Measurements from ENCODE around the gene SLC12A7. TPM values are rescaled to one million over a fixed set of nuclear protein-coding genes. Genes with fewer than 3 reads are reported as not detected.

The SLC12A7 gene
- total RNA-seq, 2 experiments from 2014 or later = 32.6 to 34.2 TPM

DNA sequence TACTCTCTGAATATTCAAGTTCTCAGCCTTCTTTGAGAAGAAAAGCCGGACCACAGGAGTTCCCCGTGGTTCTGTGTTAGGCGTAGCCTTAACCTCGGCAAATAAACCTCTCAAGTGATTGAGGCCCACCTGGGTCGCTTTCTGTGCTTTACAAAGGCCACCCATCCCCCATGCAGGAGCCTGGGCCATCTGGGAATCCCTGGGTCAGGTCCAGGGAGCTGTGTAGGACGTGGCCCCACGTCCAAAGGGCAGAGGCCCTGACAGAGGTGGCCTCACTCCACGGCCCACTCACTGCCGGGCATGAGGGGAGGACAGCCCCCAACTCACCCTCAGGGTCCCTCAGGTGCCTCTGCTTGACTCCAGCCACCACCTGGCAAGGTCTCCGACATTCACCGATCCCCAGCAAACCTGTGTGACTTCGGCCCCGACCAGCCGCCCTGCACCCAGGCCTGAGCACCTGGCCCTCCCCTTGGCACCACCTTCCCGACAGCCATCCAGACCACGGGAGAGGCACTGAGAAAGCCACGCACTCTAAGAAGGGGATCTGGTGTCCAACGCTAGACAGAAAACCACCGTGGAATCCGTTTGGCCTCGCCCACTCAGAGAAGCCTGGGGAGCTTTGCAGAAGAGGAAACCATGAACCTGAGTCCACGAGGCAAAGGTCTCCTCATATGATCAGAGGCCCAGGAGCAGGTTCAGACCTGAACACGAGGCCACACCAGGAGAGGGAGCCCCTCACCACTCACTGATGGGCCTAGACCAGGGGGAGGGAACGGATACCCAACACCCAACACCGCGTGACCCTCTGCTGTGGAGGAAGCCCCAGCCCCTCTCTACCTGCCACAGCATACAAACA is 4.5 kb downstream of the SLC12A7 start:
- no peaks in the 10 kb centered on the region for H3K9me3 Mint-ChIP-seq
- peak overlapping the region; percentile 61 for H3K27ac Mint-ChIP-seq
- no peak overlapping the region for H3K4me3 Mint-ChIP-seq
- DNase-seq = no peak
- ChIA-PET CTCF (no interaction called here), POLR2A (no interaction called here)
- peaks cover 4% of the 10 kb centered on the region for H3K36me3 Mint-ChIP-seq (ENCODE audit: low read depth)
- peaks cover 1% of the 10 kb centered on the region for H3K27me3 Mint-ChIP-seq
- peaks cover 61% of the 10 kb centered on the region for H3K4me1 Mint-ChIP-seq

DNA sequence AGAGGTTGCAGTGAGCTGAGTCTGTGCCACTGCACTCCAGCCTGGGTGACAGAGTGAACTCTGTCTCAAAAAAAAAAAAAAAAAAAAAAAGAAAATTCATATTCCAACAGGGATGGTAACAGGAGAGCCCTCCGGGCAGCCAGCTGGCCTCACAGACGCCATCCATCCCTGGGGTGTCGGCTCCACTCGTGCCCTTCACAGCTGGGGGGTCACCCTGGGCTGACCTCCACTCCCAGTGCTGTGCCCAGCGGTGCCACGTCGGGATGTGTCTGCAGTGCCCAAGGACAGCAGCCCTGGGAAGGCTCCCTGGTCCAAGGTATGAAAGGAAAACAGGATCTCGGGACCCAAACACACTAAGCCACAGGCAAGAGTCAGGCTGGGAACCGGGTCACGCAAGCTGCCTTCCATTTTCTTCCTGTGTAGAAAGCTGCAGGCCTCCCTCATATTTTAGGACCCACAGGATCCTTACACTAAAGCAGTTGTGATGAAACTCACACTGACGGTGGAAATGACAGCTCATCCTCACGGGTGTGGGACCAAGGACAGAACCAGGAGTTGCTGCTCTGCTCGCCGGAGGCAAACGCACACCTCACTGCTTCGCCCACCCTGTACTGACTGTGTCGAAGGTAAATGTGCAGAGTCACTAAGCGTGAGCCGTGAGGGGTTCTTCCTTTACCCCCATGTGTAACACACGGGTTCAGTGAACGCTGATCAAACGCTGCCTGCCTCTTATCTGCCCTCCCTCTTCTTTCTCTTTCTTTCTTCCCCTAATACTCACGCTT is 5.3 kb downstream of the SLC12A7 start:
- ChIA-PET CTCF (interaction anchor here (1.5 kb wide), 1 partner anchor 34 kb away, joined by 10 read pairs; no protein-coding TSS in a partner anchor), POLR2A (interaction anchor here (0.6 to 1.5 kb wide), 5 partner anchors 12 to 563 kb away, joined by 3 to 6 read pairs (median 4); no protein-coding TSS in a partner anchor)
- H3K36me3 Mint-ChIP-seq (ENCODE audit: low read depth) = peaks cover 4% of the 10 kb centered on the region
- DNase-seq = no peak
- peaks cover 61% of the 10 kb centered on the region for H3K4me1 Mint-ChIP-seq
- no peaks in the 10 kb centered on the region for H3K9me3 Mint-ChIP-seq
- no peak overlapping the region for H3K4me3 Mint-ChIP-seq
- H3K27me3 Mint-ChIP-seq = peaks cover 1% of the 10 kb centered on the region
- H3K27ac Mint-ChIP-seq = peak overlapping the region; percentile 94

DNA sequence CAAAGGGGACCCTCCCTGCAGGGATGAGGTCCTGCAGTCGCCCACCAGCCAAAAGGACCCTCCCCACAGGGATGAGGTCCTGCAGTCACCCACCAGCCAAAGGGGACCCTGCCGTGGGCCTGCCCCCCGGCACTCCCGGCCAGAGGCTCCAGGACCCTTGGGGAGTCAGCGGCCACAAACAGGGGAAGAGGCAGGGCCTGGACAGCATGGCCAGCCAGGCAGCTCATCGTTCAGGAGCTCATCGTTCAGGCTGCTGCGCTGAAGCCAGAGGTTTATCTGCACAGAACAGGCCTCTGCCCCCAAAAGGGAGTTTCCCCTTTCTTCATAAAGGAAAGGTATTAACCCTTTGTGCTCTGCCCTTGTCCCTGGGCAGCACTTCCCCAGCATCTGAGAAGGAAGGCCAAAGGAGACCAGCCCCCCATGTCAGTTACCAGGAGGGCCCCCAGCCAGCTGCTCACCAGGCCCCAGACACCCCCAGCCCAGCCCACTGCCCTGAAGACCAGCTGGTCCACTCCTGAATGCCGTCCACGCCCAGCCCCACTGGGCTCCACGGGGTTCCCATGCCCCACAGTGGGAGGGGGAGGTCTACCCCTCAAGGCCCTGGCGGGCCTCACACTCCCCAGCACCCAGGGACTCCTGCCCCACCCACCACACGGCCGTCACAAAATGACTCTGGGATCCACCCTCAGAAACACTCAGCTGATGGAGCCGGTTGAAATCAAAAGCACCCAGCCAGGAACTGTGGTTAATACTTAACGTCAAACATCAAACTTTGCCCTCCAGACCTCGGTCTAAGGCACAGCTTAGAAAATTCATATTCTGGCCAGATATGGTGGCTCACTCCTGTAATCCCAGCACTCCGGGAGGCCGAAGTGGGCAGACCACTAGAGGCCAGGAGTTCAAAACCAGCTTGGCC is 6.3 kb downstream of the SLC12A7 start:
- ChIA-PET POLR2A (interaction anchor here (0.6 to 1.5 kb wide), 5 partner anchors 12 to 564 kb away, joined by 3 to 6 read pairs (median 4); no protein-coding TSS in a partner anchor), CTCF (interaction anchor here (1.2 to 1.5 kb wide), 2 partner anchors 35 to 213 kb away, joined by 3 to 10 read pairs; partner anchors contain the start of genes BRD9 and TRIP13)
- H3K4me3 Mint-ChIP-seq = peak overlapping the region; percentile 57
- DNase-seq = peak; percentile 70
- H3K4me1 Mint-ChIP-seq = peaks cover 56% of the 10 kb centered on the region
- H3K27me3 Mint-ChIP-seq = no peaks in the 10 kb centered on the region
- peak overlapping the region; percentile 94 for H3K27ac Mint-ChIP-seq
- H3K9me3 Mint-ChIP-seq = no peaks in the 10 kb centered on the region
- peaks cover 4% of the 10 kb centered on the region for H3K36me3 Mint-ChIP-seq (ENCODE audit: low read depth)

DNA sequence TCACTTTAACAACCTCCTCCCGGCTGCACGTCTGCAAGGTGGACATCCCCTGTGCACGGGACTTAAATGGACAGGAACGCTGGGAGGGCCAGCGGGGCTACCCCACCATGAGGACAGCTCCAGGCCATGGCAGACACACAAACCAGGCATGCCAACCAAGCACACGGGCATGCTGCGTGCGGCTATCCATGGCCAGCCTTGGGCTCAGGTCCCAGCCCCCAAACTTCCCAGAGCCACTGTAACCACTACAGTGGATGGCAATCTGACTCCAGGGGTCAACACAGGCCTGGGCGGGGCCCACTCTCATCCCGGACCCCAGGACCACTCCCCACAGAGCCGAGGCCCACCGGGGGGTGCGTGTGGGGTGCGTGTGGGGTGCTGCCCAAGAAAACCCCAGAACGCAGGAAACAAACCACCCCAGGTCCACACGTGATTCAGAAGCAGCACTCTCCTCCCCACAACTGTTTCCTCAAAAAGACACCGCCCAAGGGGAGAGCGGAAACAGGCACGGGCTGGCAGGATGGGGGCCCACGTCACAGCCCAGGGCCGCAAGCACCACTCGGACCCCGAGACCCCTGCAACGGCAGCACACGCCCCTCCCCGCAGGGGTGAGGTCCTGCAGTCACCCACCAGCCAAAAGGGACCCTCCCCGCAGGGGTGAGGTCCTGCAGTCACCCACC is 7.4 kb downstream of the SLC12A7 start:
- peak; percentile 64 for DNase-seq
- Mint-ChIP-seq H3K9me3 (no peaks in the 10 kb centered on the region), H3K27ac (peak overlapping the region; percentile 80), H3K36me3 (ENCODE audit: low read depth) (peaks cover 4% of the 10 kb centered on the region), H3K4me1 (peaks cover 53% of the 10 kb centered on the region), H3K4me3 (peak overlapping the region; percentile 57), H3K27me3 (no peaks in the 10 kb centered on the region)
- CTCF ChIA-PET = no interaction called here
- POLR2A ChIA-PET = no interaction called here

DNA sequence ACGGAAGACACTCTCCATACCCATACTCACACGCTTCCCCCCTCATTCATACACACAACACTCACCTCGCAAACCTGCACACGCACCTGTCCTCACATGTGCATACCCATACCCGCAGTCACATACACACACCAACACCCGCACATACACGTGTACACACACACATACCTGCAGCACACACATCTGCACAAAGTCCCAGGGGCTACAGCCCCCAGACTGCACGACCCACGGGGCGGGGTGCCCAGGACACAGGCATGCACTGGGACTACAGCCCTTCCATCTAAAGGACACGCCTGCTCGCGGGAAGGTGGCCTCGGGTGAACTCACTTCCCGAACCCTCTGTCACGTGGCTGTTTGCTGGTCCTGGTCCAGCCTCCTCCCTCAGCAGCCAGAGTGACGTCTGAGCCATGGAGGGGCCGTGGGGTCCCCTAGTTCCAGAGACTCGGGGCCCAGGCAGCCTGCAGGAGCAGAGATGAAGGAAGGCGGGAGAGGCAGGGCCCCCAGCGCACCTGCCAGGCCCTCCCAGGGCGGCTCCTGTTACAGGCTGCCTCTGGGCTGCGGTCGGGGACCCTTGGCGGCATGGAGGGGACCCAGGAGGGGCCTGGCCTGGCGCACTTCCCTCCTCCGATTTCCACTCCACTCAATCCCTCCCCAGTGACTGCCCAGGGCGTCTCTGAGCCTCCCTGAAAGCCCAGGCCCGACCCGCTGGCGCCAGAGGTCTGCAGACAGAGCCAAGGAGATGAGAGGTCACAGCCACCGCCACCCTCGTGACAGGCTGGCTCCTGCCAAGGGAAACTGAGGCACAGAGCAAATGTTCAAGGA is 8.1 kb downstream of the SLC12A7 start:
- Mint-ChIP-seq H3K4me1 (peaks cover 50% of the 10 kb centered on the region), H3K27me3 (no peaks in the 10 kb centered on the region), H3K36me3 (ENCODE audit: low read depth) (peaks cover 4% of the 10 kb centered on the region), H3K4me3 (no peak overlapping the region), H3K27ac (peak overlapping the region; percentile 80), H3K9me3 (no peaks in the 10 kb centered on the region)
- DNase-seq = no peak
- ChIA-PET CTCF (no interaction called here), POLR2A (no interaction called here)

DNA sequence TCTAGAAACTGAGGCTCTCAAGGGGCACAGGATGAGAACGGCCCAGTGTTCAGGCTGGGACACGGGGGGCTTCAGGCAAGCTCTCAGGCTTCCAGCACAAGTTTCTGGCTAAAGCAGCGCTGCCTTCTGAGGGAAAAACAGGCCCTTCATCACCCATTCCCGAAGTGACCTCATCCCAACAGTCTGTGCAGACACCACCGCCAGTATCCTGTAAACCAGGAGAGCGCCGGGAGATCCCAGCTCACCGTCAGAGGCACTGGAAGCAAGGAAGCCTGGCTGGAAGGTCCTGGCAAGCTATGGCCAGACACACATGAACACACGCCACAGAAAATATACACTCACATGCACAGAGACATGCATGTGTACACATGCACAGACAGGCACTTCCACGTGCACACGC is 8.8 kb downstream of the SLC12A7 start:
- H3K4me1 Mint-ChIP-seq = peaks cover 47% of the 10 kb centered on the region
- H3K27me3 Mint-ChIP-seq = no peaks in the 10 kb centered on the region
- H3K27ac Mint-ChIP-seq = peak overlapping the region; percentile 41
- no peaks in the 10 kb centered on the region for H3K9me3 Mint-ChIP-seq
- no peak overlapping the region for H3K4me3 Mint-ChIP-seq
- peaks cover 4% of the 10 kb centered on the region for H3K36me3 Mint-ChIP-seq (ENCODE audit: low read depth)
- POLR2A ChIA-PET = no interaction called here
- CTCF ChIA-PET = no interaction called here
- no peak for DNase-seq

DNA sequence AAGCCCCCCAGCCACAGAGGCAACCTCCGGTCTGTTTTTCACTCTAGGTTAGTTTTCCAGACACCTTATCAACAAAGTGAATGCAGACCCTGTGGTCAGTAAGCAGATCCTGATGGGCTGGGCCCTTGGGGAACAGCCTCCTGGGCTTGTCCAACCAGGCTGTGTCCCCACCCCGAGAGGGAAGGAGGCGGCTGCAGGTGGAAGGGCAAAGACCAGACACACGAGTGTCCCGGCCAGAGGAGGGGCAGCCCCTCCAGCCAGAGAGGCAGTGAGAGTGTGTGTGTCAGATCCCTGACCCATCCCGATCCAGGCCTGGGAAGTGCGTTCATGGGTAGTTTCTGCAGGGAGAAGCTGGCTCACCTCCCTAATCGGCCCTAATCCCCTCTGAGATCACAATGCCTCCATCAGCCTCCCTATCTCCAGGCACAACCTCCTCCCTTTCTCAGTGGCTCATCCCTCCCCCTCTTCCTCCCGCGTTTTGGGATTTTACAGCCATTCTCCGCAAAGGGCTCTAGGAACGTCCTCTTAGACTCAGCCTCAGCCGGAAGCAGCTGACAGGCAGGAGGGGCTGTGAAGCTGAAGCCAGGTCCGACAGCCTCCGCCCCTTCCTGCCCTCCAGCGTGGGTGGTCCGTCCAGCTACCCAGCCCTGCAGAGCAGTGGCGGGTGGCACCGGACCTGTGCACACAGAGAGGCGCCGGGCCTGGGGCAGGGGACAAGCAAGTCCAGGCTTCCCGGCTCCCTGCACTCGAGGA is 9.7 kb downstream of the SLC12A7 start:
- ChIA-PET POLR2A (no interaction called here), CTCF (no interaction called here)
- DNase-seq = no peak
- Mint-ChIP-seq H3K27ac (no peak overlapping the region), H3K36me3 (ENCODE audit: low read depth) (peaks cover 4% of the 10 kb centered on the region), H3K4me3 (no peak overlapping the region), H3K4me1 (peaks cover 38% of the 10 kb centered on the region), H3K9me3 (no peaks in the 10 kb centered on the region), H3K27me3 (no peaks in the 10 kb centered on the region)

DNA sequence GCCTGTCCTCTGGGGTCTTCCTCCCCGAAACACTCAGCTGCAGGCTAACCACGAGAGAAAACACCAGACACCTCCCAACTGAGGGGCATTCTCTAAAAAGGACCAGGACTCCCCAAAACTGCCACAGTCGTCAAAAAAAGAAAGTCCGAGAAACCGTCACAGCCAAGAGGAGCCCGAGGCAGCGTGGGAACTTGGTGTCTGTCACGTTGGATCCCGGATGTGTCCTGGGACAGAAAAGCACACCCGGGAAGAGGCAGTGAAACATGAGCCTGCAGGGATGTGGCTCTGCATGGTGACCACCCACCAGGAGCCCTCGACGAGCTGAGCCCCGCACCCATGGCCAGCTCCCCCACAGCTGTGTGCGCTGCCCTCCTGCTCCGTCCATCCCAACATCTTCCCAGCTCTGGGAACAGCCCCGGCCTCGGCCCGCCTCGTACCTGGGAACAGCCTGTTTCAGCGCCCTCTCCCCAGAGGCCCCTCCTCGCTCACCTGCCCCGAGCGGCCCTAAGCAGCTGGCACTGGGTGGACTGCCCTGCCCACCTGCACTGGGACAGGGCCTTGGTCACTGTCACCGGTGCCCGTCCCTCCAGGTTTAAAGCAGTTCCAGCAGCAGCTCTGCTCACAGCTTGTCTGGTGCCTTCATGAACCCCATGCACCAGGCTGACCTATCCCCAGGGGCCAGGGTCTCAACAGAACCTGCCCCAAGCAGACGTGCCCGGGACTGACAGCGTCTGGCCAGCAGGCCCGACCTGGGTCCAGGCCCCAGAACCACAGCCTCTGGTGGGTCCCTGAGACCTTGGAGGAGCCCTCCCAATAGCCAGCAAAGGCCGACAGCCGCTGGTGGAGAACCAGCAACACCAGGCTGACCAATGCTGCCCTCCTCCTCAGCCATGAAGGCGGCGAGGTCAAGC is 10.9 kb downstream of the SLC12A7 start:
- DNase-seq = no peak
- ChIA-PET CTCF (no interaction called here), POLR2A (no interaction called here)
- H3K27me3 Mint-ChIP-seq = no peaks in the 10 kb centered on the region
- H3K27ac Mint-ChIP-seq = no peak overlapping the region
- no peak overlapping the region for H3K4me3 Mint-ChIP-seq
- peaks cover 27% of the 10 kb centered on the region for H3K4me1 Mint-ChIP-seq
- no peaks in the 10 kb centered on the region for H3K36me3 Mint-ChIP-seq (ENCODE audit: low read depth)
- no peaks in the 10 kb centered on the region for H3K9me3 Mint-ChIP-seq

DNA sequence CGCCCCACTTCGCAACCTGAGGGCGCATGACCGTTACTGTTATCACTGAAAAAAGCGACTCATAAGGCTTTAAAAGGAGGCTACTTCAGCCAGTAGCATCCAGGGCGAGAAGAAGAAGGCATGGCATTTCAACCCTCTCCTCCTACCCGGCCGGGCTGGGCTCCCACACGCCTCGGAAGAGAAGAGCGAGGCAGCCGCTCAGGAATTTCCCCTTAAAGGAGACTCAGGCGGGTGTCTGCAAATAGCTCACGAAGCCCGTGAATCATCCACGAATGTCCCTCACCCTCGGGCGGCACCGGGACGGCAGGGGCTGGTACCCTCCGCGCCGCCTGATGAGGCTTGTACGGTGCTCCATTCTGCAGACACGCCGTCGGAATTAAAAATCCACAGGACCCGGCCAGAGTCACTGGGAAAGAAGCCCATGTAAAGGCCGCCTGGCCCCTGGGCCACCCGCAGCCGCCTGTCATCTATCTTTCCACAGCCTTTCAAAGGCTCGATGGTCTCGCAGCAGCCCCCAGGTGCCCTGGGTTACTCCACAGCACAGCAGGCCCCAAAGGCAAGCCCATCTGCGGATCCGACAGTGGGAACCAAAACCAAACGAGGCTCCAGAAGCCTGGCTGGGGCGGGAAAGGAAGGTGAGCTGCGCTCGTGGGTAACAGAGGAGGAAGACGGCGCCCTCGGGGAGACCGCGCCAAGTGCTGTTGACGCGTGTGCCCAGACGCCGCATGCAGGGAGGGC is 11.8 kb downstream of the SLC12A7 start:
- ChIA-PET CTCF (no interaction called here), POLR2A (no interaction called here)
- Mint-ChIP-seq H3K27ac (no peak overlapping the region), H3K4me1 (peaks cover 18% of the 10 kb centered on the region), H3K27me3 (no peaks in the 10 kb centered on the region), H3K4me3 (no peak overlapping the region), H3K36me3 (ENCODE audit: low read depth) (no peaks in the 10 kb centered on the region), H3K9me3 (no peaks in the 10 kb centered on the region)
- no peak for DNase-seq

DNA sequence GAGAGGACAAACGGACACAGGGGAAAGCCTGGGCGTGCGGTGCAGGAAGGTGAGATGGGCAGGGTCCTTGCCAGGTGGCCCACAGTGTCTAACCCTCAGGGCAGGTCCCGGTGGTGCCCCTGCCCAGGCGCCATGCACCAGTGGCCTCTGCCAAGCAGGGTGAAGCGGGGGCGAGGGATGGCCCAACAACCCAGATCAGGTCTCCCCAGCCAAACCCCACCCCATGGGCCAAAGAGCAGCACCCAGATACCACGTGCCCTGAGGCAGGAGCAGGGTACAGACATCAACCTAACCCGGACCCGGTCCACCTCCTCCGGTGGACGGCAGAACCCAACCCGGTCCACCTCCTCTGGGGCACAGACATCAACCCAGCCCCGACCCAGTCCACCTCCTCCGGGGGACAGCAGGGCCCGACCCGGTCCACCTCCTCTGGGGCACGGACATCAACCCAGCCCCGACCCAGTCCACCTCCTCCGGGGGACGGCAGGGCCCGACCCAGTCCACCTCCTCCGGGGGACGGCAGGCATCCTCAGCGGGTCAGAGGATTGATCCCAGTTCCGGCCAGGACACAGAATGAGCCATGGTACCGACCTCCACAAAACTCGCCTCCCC is 12.8 kb downstream of the SLC12A7 start:
- CTCF ChIA-PET = no interaction called here
- Mint-ChIP-seq H3K27me3 (no peaks in the 10 kb centered on the region), H3K4me1 (peaks cover 9% of the 10 kb centered on the region), H3K9me3 (no peaks in the 10 kb centered on the region), H3K4me3 (no peak overlapping the region), H3K27ac (no peak overlapping the region), H3K36me3 (ENCODE audit: low read depth) (no peaks in the 10 kb centered on the region)
- POLR2A ChIA-PET = no interaction called here
- no peak for DNase-seq
